Measurements from ENCODE around the gene TUT4. TPM values are rescaled to one million over a fixed set of nuclear protein-coding genes. Genes with fewer than 3 reads are reported as not detected.
A peak's percentile ranks its signal among the peaks of the same experiment; 100 is the strongest.

Gene TUT4
- total RNA-seq, 2 experiments from 2014 or later = 51.6 to 59.0 TPM

- intact Hi-C loops (cut with micrococcal nuclease) = loop anchor here (10.0 kb wide), 1 partner anchor 252 kb away; no protein-coding TSS in a partner anchor
- ChIA-PET POLR2A (interaction anchor here (3.0 kb wide), 2 partner anchors 9 to 10 kb away, joined by 12 to 17 read pairs; no protein-coding TSS in a partner anchor), CTCF (interaction anchor here (1.1 kb wide), 1 partner anchor 21 kb away, joined by 3 read pairs; no protein-coding TSS in a partner anchor)
- no peaks in the 10 kb centered on the region for H3K9me3 Mint-ChIP-seq
- no peak for ATAC-seq
- peak overlapping the region; percentile 42 for H3K27ac Mint-ChIP-seq
- H3K27me3 Mint-ChIP-seq = no peaks in the 10 kb centered on the region
- DNase-seq = no peak
- no peak for TF ChIP-seq CTCF (IDR thresholded peaks at IDR 0.05)
- peaks cover 62% of the 10 kb centered on the region for H3K36me3 Mint-ChIP-seq (ENCODE audit: low read depth)
- peak overlapping the region; percentile 98 for H3K4me3 Mint-ChIP-seq
- peaks cover 41% of the 10 kb centered on the region for H3K4me1 Mint-ChIP-seq (ENCODE audit: low read depth)
Observed at GRCh38 chr1:52402860-52403240, 150.0 kb downstream of the TUT4 start.

GRCh38 chr1:52400131-52400530, 152.8 kb downstream of the TUT4 start:
- H3K4me1 Mint-ChIP-seq (ENCODE audit: low read depth) = peaks cover 23% of the 10 kb centered on the region
- H3K4me3 Mint-ChIP-seq = no peak overlapping the region
- TF ChIP-seq CTCF (IDR thresholded peaks at IDR 0.05) = no peak
- intact Hi-C loops (cut with micrococcal nuclease) = loop anchor here (10.0 kb wide), 1 partner anchor 255 kb away; no protein-coding TSS in a partner anchor
- no peak overlapping the region for H3K27ac Mint-ChIP-seq
- H3K36me3 Mint-ChIP-seq (ENCODE audit: low read depth) = peaks cover 64% of the 10 kb centered on the region
- H3K27me3 Mint-ChIP-seq = no peaks in the 10 kb centered on the region
- ATAC-seq = no peak
- ChIA-PET CTCF (no interaction called here), POLR2A (interaction anchor here (0.9 to 1.2 kb wide), 5 partner anchors 16 to 243 kb away, joined by 3 read pairs; no protein-coding TSS in a partner anchor)
- DNase-seq = no peak
- no peaks in the 10 kb centered on the region for H3K9me3 Mint-ChIP-seq

- Mint-ChIP-seq H3K27me3 (no peaks in the 10 kb centered on the region), H3K36me3 (ENCODE audit: low read depth) (peaks cover 69% of the 10 kb centered on the region), H3K27ac (no peak overlapping the region), H3K9me3 (no peaks in the 10 kb centered on the region), H3K4me1 (ENCODE audit: low read depth) (peaks cover 23% of the 10 kb centered on the region), H3K4me3 (no peak overlapping the region)
- intact Hi-C loops (cut with micrococcal nuclease) = loop anchor here (10.0 kb wide), 1 partner anchor 255 kb away; no protein-coding TSS in a partner anchor
- ChIA-PET CTCF (interaction anchor here (0.6 kb wide), 1 partner anchor 1402 kb away, joined by 3 read pairs; no protein-coding TSS in a partner anchor), POLR2A (interaction anchor here (0.5 to 1.2 kb wide), 6 partner anchors 15 to 243 kb away, joined by 3 read pairs; no protein-coding TSS in a partner anchor)
- TF ChIP-seq CTCF (IDR thresholded peaks at IDR 0.05) = no peak
- DNase-seq (no peak), ATAC-seq (no peak)
Observed at GRCh38 chr1:52399629-52400028, 153.3 kb downstream of the TUT4 start.

GRCh38 chr1:52393174-52393573, 159.7 kb downstream of the TUT4 start:
- CTCF ChIA-PET = interaction anchor here (1.0 kb wide), 1 partner anchor 12 kb away, joined by 3 read pairs; the partner anchor contains the start of genes ORC1 and PRPF38A
- H3K27me3 Mint-ChIP-seq = no peaks in the 10 kb centered on the region
- DNase-seq (no peak), ATAC-seq (no peak)
- POLR2A ChIA-PET = interaction anchor here (1.0 to 3.0 kb wide), 3 partner anchors 8 to 304 kb away, joined by 3 to 17 read pairs (median 4); partner anchors contain the start of genes ORC1 and PRPF38A
- peaks cover 74% of the 10 kb centered on the region for H3K36me3 Mint-ChIP-seq (ENCODE audit: low read depth)
- no peaks in the 10 kb centered on the region for H3K9me3 Mint-ChIP-seq
- intact Hi-C loops (cut with micrococcal nuclease) = no loop called here
- H3K4me1 Mint-ChIP-seq (ENCODE audit: low read depth) = no peaks in the 10 kb centered on the region
- H3K4me3 Mint-ChIP-seq = no peak overlapping the region
- H3K27ac Mint-ChIP-seq = no peak overlapping the region
- TF ChIP-seq CTCF (IDR thresholded peaks at IDR 0.05) = no peak

- Mint-ChIP-seq H3K27ac (no peak overlapping the region), H3K4me1 (ENCODE audit: low read depth) (no peaks in the 10 kb centered on the region), H3K36me3 (ENCODE audit: low read depth) (peaks cover 74% of the 10 kb centered on the region), H3K4me3 (no peak overlapping the region), H3K9me3 (no peaks in the 10 kb centered on the region), H3K27me3 (no peaks in the 10 kb centered on the region)
- intact Hi-C loops (cut with micrococcal nuclease) = no loop called here
- ChIA-PET CTCF (no interaction called here), POLR2A (interaction anchor here (0.6 kb wide), 1 partner anchor 11 kb away, joined by 3 read pairs; no protein-coding TSS in a partner anchor)
- DNase-seq (no peak), ATAC-seq (no peak)
- no peak for TF ChIP-seq CTCF (IDR thresholded peaks at IDR 0.05)
Observed at GRCh38 chr1:52386458-52386857, 166.4 kb downstream of the TUT4 start.
